Left ventricle myocardium superior (tissue), 1 donor: ENCODE data around the gene KPNB1. TPM values are rescaled to one million over a fixed set of nuclear protein-coding genes. Genes with fewer than 3 reads are reported as not detected.

Source experiments
- total RNA-seq: library from RNA; stranded (reverse); fragmentation: NEBNext Ultra II Directional; extraction: Animal tissue kit (Norgen Biotek cat#: 25700); gene quantifications from one replicate; pipeline ENCODE4 v1.2.1, GENCODE V29; 2021
- donor health status: DM: no; HTN: yes; CAD: no; lungs with severe emphysema.

Gene KPNB1
- total RNA-seq, 1 donor from 2014 or later = 169 TPM

Other genes starting within 250 kb of the KPNB1 start
- gene NPEPPS, start 118.8 kb upstream of the KPNB1 start, total RNA-seq = 93.0 TPM
- 15.9 TPM for gene TBKBP1, start 44.2 kb downstream of the KPNB1 start, total RNA-seq
- gene TBX21, start 83.3 kb downstream of the KPNB1 start, total RNA-seq = 0.40 TPM
- 4.0 TPM for gene OSBPL7, start 171.9 kb downstream of the KPNB1 start, total RNA-seq
- 53.5 TPM for gene MRPL10, start 181.6 kb downstream of the KPNB1 start, total RNA-seq
- not detected for gene LRRC46, start 181.8 kb downstream of the KPNB1 start, total RNA-seq
- 33.8 TPM for gene SCRN2, start 191.4 kb downstream of the KPNB1 start, total RNA-seq
- 0.15 TPM for gene SP6, start 201.2 kb downstream of the KPNB1 start, total RNA-seq
- gene SP2, start 246.3 kb downstream of the KPNB1 start, total RNA-seq = 14.1 TPM